Body of pancreas (tissue), 4 donors: ENCODE measurements around the gene CCDC85A. TPM values are rescaled to one million over a fixed set of nuclear protein-coding genes. Genes with fewer than 3 reads are reported as not detected.
A peak's percentile ranks its signal among the peaks of the same experiment; 100 is the strongest.

Experiments
- ATAC-seq: fragments of 150-250 bp; one replicate; pipeline ENCODE4 v1.9.1; 2016
- DNase-seq, 4 donors: peaks; one replicate each; pipeline ENCODE4 v3.0.0-alpha.2; 2019
- H3K27ac ChIP-seq, 4 donors: fragments of 200-600 bp; sonication (generic); 1 replicate in 3 of 4; 2 replicates in 1 of 4; pipeline versions ENCODE4 v1.5.1 to v1.6.1; 2016 to 2019; ENCODE audit warnings: mild to moderate bottlenecking in 1 of 4, mixed read lengths in 1 of 4, moderate library complexity in 1 of 4
- H3K27me3 ChIP-seq, 2 donors: fragments of 200-600 bp; sonication (generic); one replicate each; pipeline ENCODE4 v1.6.0; 2016; ENCODE audit warnings: mild to moderate bottlenecking in 1 of 2
- H3K36me3 ChIP-seq, 2 donors: fragments of 200-600 bp; sonication (generic); replicated peaks in 1 of 2; 2 replicates each; pipeline ENCODE4 v1.5.1; 2016; ENCODE audit warnings: low read depth in 2 of 2; ENCODE audit not compliant: insufficient read depth in 1 of 2
- H3K4me1 ChIP-seq: fragments of 200-600 bp; sonication (generic); one replicate; pipeline ENCODE4 v1.6.0; 2016
- H3K4me3 ChIP-seq, 2 donors: fragments of 200-600 bp; sonication (generic); 1 replicate in 1 of 2; 2 replicates in 1 of 2; pipeline ENCODE4 v1.5.1; 2016 to 2019
- H3K9me3 ChIP-seq, 3 donors: fragments of 200-600 bp; sonication (generic); 1 replicate in 2 of 3; 2 replicates in 1 of 3; pipeline ENCODE4 v1.5.1; 2016
- CTCF ChIP-seq, 7 experiments: fragments of 450-650 bp in 4 of 7; fragments of 200-600 bp in 3 of 7; sonication (generic) in 3 of 7; IDR thresholded peaks; one replicate each; pipeline ENCODE4 v1.5.1; 2016 to 2019; ENCODE audit warnings: antibody characterized with exemption in 7 of 7
- POLR2A ChIP-seq, 3 donors: fragments of 450-650 bp; IDR thresholded peaks; one replicate each; pipeline ENCODE4 v1.6.1; 2016; ENCODE audit warnings: antibody characterized with exemption in 3 of 3, mild to moderate bottlenecking in 2 of 3
- WGBS, 2 donors: methylation state at CpG; one replicate each; pipeline ENCODE4 v1.1.5; 2017; 5-methylcytosine and 5-hydroxymethylcytosine counted together
- intact Hi-C: fragments of 100-400 bp; cut with DNase I; formaldehyde crosslinking; loops from one replicate; pipeline ENCODE4 v1.15.1; 2023
- total RNA-seq, 2 donors: library from RNA; depleted of rRNA; stranded (reverse); fragments of >200 nt; gene quantifications; one replicate each; pipeline ENCODE4 v1.1.0, GENCODE V29; 2016

Gene CCDC85A
- total RNA-seq, 2 donors from 2014 or later, result 2.3 to 2.6 TPM

- 71 to 82% methylated on average over 2 of the region's 2 CpGs for WGBS, 2 donors
- TF ChIP-seq CTCF (IDR thresholded peaks at IDR 0.05) (no peak), POLR2A (IDR thresholded peaks at IDR 0.05) (no peak)
- Histone ChIP-seq H3K4me1 (no peaks in the 10 kb centered on the region), H3K36me3 (no peaks in the 10 kb centered on the region), H3K27me3 (no peaks in the 10 kb centered on the region), H3K9me3 (no peaks in the 10 kb centered on the region), H3K4me3 (no peak overlapping the region), H3K27ac (no peak overlapping the region)
- intact Hi-C loops, result no loop called here
- DNase-seq, result no peak
- no peak for ATAC-seq
Observed at GRCh38 chr2:56286936-56287335, 103.1 kb downstream of the CCDC85A start.

DNA sequence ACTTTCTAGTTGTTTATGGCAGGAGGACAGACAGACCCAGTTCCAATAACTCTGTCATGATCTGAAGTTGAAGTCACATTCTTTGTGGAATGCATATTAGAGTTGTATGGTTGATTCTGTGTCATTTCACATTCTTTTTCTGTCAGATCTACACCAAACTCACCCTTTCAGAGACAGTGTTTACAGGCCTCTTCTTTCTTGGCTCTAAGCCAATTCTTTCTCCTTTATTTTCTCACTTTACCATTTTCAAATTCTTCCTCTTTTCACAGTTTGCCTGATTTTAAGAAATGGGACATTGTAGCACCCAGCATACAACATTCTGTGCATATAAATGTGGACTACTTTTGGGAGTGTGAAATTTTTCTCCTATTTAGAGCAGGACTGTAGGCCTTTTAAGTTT, 103.7 kb downstream of the CCDC85A start:
- no peak overlapping the region for H3K27ac ChIP-seq
- intact Hi-C loops, result no loop called here

DNA sequence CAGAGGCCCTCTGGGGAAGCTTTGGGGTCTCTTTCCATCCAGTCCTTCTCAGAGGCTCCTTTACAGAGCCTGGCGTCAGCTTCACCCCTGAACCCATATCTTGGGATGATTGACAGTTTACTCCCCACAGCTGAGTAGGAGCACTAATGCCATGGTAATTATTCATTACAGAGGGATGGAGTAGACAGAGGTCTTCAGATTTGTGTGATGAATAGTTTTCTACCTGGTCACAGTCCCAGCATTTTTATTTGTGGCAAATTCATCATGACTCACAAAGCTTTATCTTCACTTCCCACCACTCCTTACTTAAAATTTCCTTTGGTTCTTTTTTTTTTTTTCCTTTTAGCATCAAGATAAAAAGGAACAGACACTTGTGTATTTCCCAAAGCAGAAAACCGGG, 104.2 kb downstream of the CCDC85A start:
- Histone ChIP-seq H3K4me1 (no peaks in the 10 kb centered on the region), H3K9me3 (no peaks in the 10 kb centered on the region), H3K36me3 (no peaks in the 10 kb centered on the region), H3K27me3 (no peaks in the 10 kb centered on the region), H3K4me3 (no peak overlapping the region), H3K27ac (no peak overlapping the region)
- TF ChIP-seq CTCF (IDR thresholded peaks at IDR 0.05), result no peak
- TF ChIP-seq POLR2A (IDR thresholded peaks at IDR 0.05), result no peak
- 72% methylated on average over 2 of the region's 2 CpGs for WGBS, 2 donors
- ATAC-seq (no peak), DNase-seq (no peak)
- intact Hi-C loops, result no loop called here

More for the DNA sequence above, 103.7 kb downstream of the CCDC85A start:
- no peak for TF ChIP-seq CTCF (IDR thresholded peaks at IDR 0.05)
- TF ChIP-seq POLR2A (IDR thresholded peaks at IDR 0.05), result no peak
- Histone ChIP-seq H3K4me3 (no peak overlapping the region), H3K27me3 (no peaks in the 10 kb centered on the region), H3K4me1 (no peaks in the 10 kb centered on the region), H3K9me3 (no peaks in the 10 kb centered on the region), H3K36me3 (no peaks in the 10 kb centered on the region)
- DNase-seq (no peak), ATAC-seq (no peak)

- Histone ChIP-seq H3K27ac (no peak overlapping the region), H3K27me3 (no peaks in the 10 kb centered on the region), H3K4me3 (no peak overlapping the region), H3K9me3 (no peaks in the 10 kb centered on the region), H3K36me3 (no peaks in the 10 kb centered on the region), H3K4me1 (no peaks in the 10 kb centered on the region)
- no peak for DNase-seq
- TF ChIP-seq CTCF (IDR thresholded peaks at IDR 0.05) (peak in 3 of 7 experiments; percentile 9 to 26 (median 24)), POLR2A (IDR thresholded peaks at IDR 0.05) (no peak)
- no peak for ATAC-seq
- 36 to 49% methylated on average over 2 of the region's 2 CpGs for WGBS, 2 donors
- intact Hi-C loops, result no loop called here
Observed at GRCh38 chr2:56288838-56289580, 105.2 kb downstream of the CCDC85A start.

DNA sequence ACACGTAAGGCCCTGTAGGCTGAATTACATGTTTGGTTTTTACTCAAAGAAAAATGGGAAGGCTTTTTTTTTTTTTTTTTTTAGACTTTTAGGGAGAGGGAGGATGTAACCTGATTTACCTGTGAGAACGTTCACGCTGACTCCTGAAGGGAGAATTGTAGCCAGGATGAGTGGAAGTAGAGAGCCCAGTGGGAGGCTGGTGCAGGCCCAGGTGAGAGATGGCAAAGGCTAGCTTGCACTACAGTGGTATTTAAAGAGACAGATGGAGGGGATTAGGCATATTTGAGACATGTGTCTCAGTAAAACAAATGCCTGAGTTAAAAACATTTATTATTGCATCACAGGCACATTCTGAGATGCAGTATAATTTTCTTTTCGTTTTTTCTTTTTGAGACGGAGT, 107.9 kb downstream of the CCDC85A start:
- no peaks in the 10 kb centered on the region for H3K4me1 ChIP-seq
- no peak for TF ChIP-seq CTCF (IDR thresholded peaks at IDR 0.05)
- TF ChIP-seq POLR2A (IDR thresholded peaks at IDR 0.05), result no peak
- H3K4me3 ChIP-seq, result no peak overlapping the region
- no peaks in the 10 kb centered on the region for H3K27me3 ChIP-seq
- H3K36me3 ChIP-seq, result no peaks in the 10 kb centered on the region
- no peak overlapping the region for H3K27ac ChIP-seq
- ATAC-seq, result no peak
- 79 to 90% methylated on average over 5 of the region's 5 CpGs for WGBS, 2 donors
- no peaks in the 10 kb centered on the region for H3K9me3 ChIP-seq
- intact Hi-C loops, result no loop called here
- DNase-seq, result no peak
